GM19324 (cell line): ENCODE measurements around the gene HACD2.
"Not testable (repeated sequence)": the region's sequence is repeated elsewhere in the genome, so short reads cannot be mapped to it uniquely, and the experiment has no call there.

Experiments
- ATAC-seq: cut with Tn5 transposase; IDR thresholded peaks from one replicate; pipeline ENCODE4 v1.9.1; 2021; ENCODE audit warnings: mild to moderate bottlenecking, moderate library complexity; ENCODE audit not compliant: unreplicated experiment, low FRiP score

HACD2 gene

GRCh38 chr3:123613543-123613942 is 28.7 kb upstream of the HACD2 start:
- no peak for ATAC-seq

- ATAC-seq = not testable (repeated sequence)
These were observed 26.8 kb upstream of the HACD2 start for GRCh38 chr3:123611674-123612073.

GRCh38 chr3:123611082-123611481 is 26.2 kb upstream of the HACD2 start:
- ATAC-seq = no peak

GRCh38 chr3:123610331-123610730 is 25.5 kb upstream of the HACD2 start:
- peak; percentile 69 for ATAC-seq

GRCh38 chr3:123609063-123609462 is 24.2 kb upstream of the HACD2 start:
- no peak for ATAC-seq

GRCh38 chr3:123608263-123608937 is 23.5 kb upstream of the HACD2 start:
- ATAC-seq = no peak

- ATAC-seq = no peak
These were observed 21.7 kb upstream of the HACD2 start for GRCh38 chr3:123606527-123606926.

- ATAC-seq = no peak
These were observed 21.0 kb upstream of the HACD2 start for GRCh38 chr3:123605789-123606234.

GRCh38 chr3:123603153-123603552 is 18.3 kb upstream of the HACD2 start:
- ATAC-seq = not testable (repeated sequence)

- ATAC-seq = no peak
These were observed 17.5 kb upstream of the HACD2 start for GRCh38 chr3:123602325-123602724.

GRCh38 chr3:123600863-123601262 is 16.0 kb upstream of the HACD2 start:
- not testable (repeated sequence) for ATAC-seq

- ATAC-seq = no peak
These were observed 12.7 kb upstream of the HACD2 start for GRCh38 chr3:123597561-123597960.

GRCh38 chr3:123595396-123596180 is 10.7 kb upstream of the HACD2 start:
- ATAC-seq = no peak

- ATAC-seq = no peak
These were observed 8.5 kb upstream of the HACD2 start for GRCh38 chr3:123593381-123593780.

- no peak for ATAC-seq
These were observed 6.0 kb upstream of the HACD2 start for GRCh38 chr3:123590685-123591450.

- ATAC-seq = no peak
These were observed 2.5 kb upstream of the HACD2 start for GRCh38 chr3:123587401-123587800.

GRCh38 chr3:123586968-123587367 is 2.1 kb upstream of the HACD2 start:
- no peak for ATAC-seq

- no peak for ATAC-seq
These were observed 1.3 kb upstream of the HACD2 start for GRCh38 chr3:123586131-123586530.

- peak; percentile 49 for ATAC-seq
These were observed 417 bp downstream of the HACD2 start for GRCh38 chr3:123584284-123584987.

GRCh38 chr3:123583561-123583960 is 1.3 kb downstream of the HACD2 start:
- ATAC-seq = no peak

GRCh38 chr3:123582315-123582714 is 2.5 kb downstream of the HACD2 start:
- ATAC-seq = no peak
